EL (cell line): ENCODE results near the gene LAMA4.

Experiments
- DNase-seq: peaks from one replicate; pipeline ENCODE4 v3.0.0-alpha.2; 2016

LAMA4 gene

GRCh38 chr6:112234601-112235000 lies 19.8 kb downstream of the LAMA4 start:
- no peak for DNase-seq

GRCh38 chr6:112233847-112234246 lies 20.5 kb downstream of the LAMA4 start:
- DNase-seq: peak; percentile 80

- DNase-seq: peak; percentile 59
Observed at GRCh38 chr6:112232845-112233256, 21.5 kb downstream of the LAMA4 start.

GRCh38 chr6:112231594-112232060 lies 22.7 kb downstream of the LAMA4 start:
- DNase-seq: peak; percentile 44

GRCh38 chr6:112231164-112231563 lies 23.2 kb downstream of the LAMA4 start:
- DNase-seq: no peak

GRCh38 chr6:112228480-112229332 lies 25.7 kb downstream of the LAMA4 start:
- no peak for DNase-seq

- no peak for DNase-seq
Observed at GRCh38 chr6:112227992-112228391, 26.4 kb downstream of the LAMA4 start.

- DNase-seq: no peak
Observed at GRCh38 chr6:112227411-112227810, 27.0 kb downstream of the LAMA4 start.

- DNase-seq: no peak
Observed at GRCh38 chr6:112225691-112226090, 28.7 kb downstream of the LAMA4 start.

GRCh38 chr6:112224088-112224487 lies 30.3 kb downstream of the LAMA4 start:
- no peak for DNase-seq

- peak; percentile 87 for DNase-seq
Observed at GRCh38 chr6:112223070-112223861, 31.1 kb downstream of the LAMA4 start.

GRCh38 chr6:112221981-112222852 lies 32.1 kb downstream of the LAMA4 start:
- peak; percentile 86 for DNase-seq

GRCh38 chr6:112221561-112221960 lies 32.8 kb downstream of the LAMA4 start:
- DNase-seq: peak; percentile 15

GRCh38 chr6:112218563-112218962 lies 35.8 kb downstream of the LAMA4 start:
- no peak for DNase-seq

- peak; percentile 89 for DNase-seq
Observed at GRCh38 chr6:112216662-112217551, 37.5 kb downstream of the LAMA4 start.

- no peak for DNase-seq
Observed at GRCh38 chr6:112215488-112216284, 38.7 kb downstream of the LAMA4 start.

GRCh38 chr6:112214739-112215269 lies 39.6 kb downstream of the LAMA4 start:
- no peak for DNase-seq

- no peak for DNase-seq
Observed at GRCh38 chr6:112210852-112211251, 43.5 kb downstream of the LAMA4 start.

- no peak for DNase-seq
Observed at GRCh38 chr6:112209131-112209530, 45.2 kb downstream of the LAMA4 start.

- DNase-seq: no peak
Observed at GRCh38 chr6:112207776-112208175, 46.6 kb downstream of the LAMA4 start.

GRCh38 chr6:112207131-112207530 lies 47.2 kb downstream of the LAMA4 start:
- peak; percentile 13 for DNase-seq
